Measurements from ENCODE around the gene ERCC6.

- TF ChIP-seq CTCF (IDR thresholded peaks at IDR 0.05) (no peak), POLR2A (IDR thresholded peaks at IDR 0.05) (no peak), POLR2AphosphoS5 (IDR thresholded peaks at IDR 0.05; ENCODE audit: insufficient read depth in 1 of 2, low read depth in 1 of 2) (no peak)
These were observed 4.1 kb downstream of the ERCC6 start for GRCh38 chr10:49534670-49535381.

Measured in vagina (tissue), 2 donors.